ENCODE results near the gene MAPT.

GRCh38 chr17:45987706-45988105 is 93.4 kb downstream of the MAPT start:
- TF ChIP-seq CTCF (IDR thresholded peaks at IDR 0.05; ENCODE audit: borderline replicate concordance, extremely low read depth, low read length, poor library complexity, severe bottlenecking) = no peak
- TF ChIP-seq EZH2 (IDR thresholded peaks at IDR 0.05; ENCODE audit: borderline replicate concordance, low read depth, low read length, severe bottlenecking) = no peak
